IPS DF 4.7 (cell line): ENCODE measurements around the gene NNAT.

ENCODE experiments used
- DNase-seq: peaks from one replicate; pipeline ENCODE4 v3.0.0-alpha.2; 2013; ENCODE audit warnings: low spot score; ENCODE audit errors: extremely low read depth

The NNAT gene

GRCh38 chr20:37565134-37565811 is 44.2 kb downstream of the NNAT start:
- DNase-seq: no peak

- no peak for DNase-seq
These were observed 45.7 kb downstream of the NNAT start for GRCh38 chr20:37566590-37567330.

- no peak for DNase-seq
These were observed 46.2 kb downstream of the NNAT start for GRCh38 chr20:37567331-37567665.

- DNase-seq: no peak
These were observed 46.9 kb downstream of the NNAT start for GRCh38 chr20:37567671-37568588.

GRCh38 chr20:37570419-37570818 is 49.4 kb downstream of the NNAT start:
- no peak for DNase-seq

- DNase-seq: no peak
These were observed 50.0 kb downstream of the NNAT start for GRCh38 chr20:37571033-37571432.
